ENCODE measurements around the gene GALNT2.

GRCh38 chr1:230067419-230067870 lies 407 bp downstream of the GALNT2 start:
- no peak for TF ChIP-seq CTCF (IDR thresholded peaks at IDR 0.05)
- no peak for TF ChIP-seq POLR2A (IDR thresholded peaks at IDR 0.05)

All from tibial nerve (tissue), 3 donors.